ENCODE data around the gene ERMAP. TPM values are rescaled to one million over a fixed set of nuclear protein-coding genes. Genes with fewer than 3 reads are reported as not detected.
A peak's percentile ranks its signal among the peaks of the same experiment; 100 is the strongest.

ERMAP gene
- total RNA-seq, 2 experiments from 2014 or later, result 7.7 to 7.8 TPM

GRCh38 chr1:42815941-42816584 lies 859 bp upstream of the ERMAP start:
- POLR2A ChIA-PET, result no interaction called here
- Mint-ChIP-seq H3K27ac (peak overlapping the region; percentile 86), H3K4me3 (peak overlapping the region; percentile 76), H3K9me3 (no peaks in the 10 kb centered on the region), H3K27me3 (no peaks in the 10 kb centered on the region), H3K4me1 (peaks cover 32% of the 10 kb centered on the region), H3K36me3 (ENCODE audit: low read depth) (peaks cover 8% of the 10 kb centered on the region)
- CTCF ChIA-PET, result interaction anchor here (0.5 to 2.3 kb wide), 6 partner anchors 11 to 99 kb away, joined by 4 to 8 read pairs (median 4); partner anchors contain the start of genes C1orf50 and P3H1
- DNase-seq, result peak; percentile 18

DNA sequence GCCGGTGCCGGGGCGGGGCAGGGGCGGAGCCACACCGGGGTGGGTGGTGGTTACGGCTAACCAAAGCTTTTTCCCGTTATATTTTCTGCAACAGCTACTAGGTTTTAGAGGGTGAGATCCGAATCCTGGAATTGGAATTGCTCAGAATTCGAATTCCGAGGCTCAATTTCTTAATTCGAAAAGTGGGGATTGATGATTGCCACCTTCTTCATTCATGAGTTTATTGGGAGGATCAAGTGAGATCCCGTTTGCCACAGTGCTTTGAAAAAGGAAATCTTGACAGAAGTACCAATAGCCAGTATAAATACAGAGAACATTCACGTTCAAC lies 482 bp downstream of the ERMAP start:
- peaks cover 8% of the 10 kb centered on the region for H3K36me3 Mint-ChIP-seq (ENCODE audit: low read depth)
- H3K4me1 Mint-ChIP-seq, result peaks cover 32% of the 10 kb centered on the region
- no peaks in the 10 kb centered on the region for H3K9me3 Mint-ChIP-seq
- H3K27ac Mint-ChIP-seq, result peak overlapping the region; percentile 54
- H3K27me3 Mint-ChIP-seq, result no peaks in the 10 kb centered on the region
- ChIA-PET POLR2A (interaction anchor here (0.9 kb wide), 1 partner anchor 29 kb away, joined by 5 read pairs; the partner anchor contains the start of gene ZNF691), CTCF (interaction anchor here (0.7 to 2.3 kb wide), 5 partner anchors 9 to 51 kb away, joined by 3 to 8 read pairs (median 4); partner anchors contain the start of genes C1orf50, P3H1 and ZNF691)
- no peak for DNase-seq
- H3K4me3 Mint-ChIP-seq, result peak overlapping the region; percentile 68

DNA sequence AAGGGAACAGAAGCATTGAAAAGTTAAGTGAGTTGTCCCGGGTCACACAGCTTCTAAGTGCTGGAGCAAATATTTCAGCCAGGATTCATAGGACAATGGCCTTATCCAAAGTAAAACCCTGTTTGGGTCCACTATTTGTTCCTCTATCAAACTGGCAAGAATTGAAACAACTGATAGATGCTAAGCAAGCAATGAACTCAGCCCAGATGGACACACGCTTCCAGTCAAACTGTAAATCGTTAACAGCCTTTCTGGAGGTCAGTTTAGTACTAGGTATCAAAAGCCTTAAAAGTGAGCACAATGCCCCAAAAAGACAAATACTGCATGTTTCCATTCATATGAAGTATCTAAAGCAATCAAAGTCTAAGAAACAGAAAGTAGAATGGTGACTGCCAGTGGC lies 1.1 kb downstream of the ERMAP start:
- ChIA-PET CTCF (interaction anchor here (0.7 to 2.3 kb wide), 5 partner anchors 10 to 51 kb away, joined by 3 to 8 read pairs (median 4); partner anchors contain the start of genes C1orf50, P3H1 and ZNF691), POLR2A (interaction anchor here (0.9 kb wide), 1 partner anchor 28 kb away, joined by 5 read pairs; the partner anchor contains the start of gene ZNF691)
- H3K9me3 Mint-ChIP-seq, result no peaks in the 10 kb centered on the region
- H3K27me3 Mint-ChIP-seq, result no peaks in the 10 kb centered on the region
- H3K4me3 Mint-ChIP-seq, result peak overlapping the region; percentile 68
- H3K36me3 Mint-ChIP-seq (ENCODE audit: low read depth), result peaks cover 10% of the 10 kb centered on the region
- no peak overlapping the region for H3K27ac Mint-ChIP-seq
- no peak for DNase-seq
- peaks cover 37% of the 10 kb centered on the region for H3K4me1 Mint-ChIP-seq

DNA sequence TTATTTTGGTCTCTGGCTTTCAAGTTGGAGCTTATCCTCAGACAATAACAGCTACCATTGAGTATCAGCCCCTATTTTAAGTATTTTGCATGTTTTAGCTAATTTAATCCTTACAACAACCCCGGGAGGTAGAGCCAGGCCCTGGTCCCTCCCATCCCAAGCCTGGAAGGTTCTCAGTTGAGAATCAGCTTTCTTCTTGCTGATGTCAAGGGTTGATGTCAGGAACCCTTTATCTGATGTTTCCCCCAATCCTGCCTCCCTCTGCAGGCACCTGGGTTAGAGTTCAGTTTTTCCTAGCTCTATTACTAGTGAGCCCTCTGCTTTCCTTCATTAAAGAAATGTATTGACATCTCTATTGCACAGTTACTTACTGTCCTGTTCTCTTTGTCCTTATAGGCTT lies 3.9 kb downstream of the ERMAP start:
- Mint-ChIP-seq H3K27ac (peak overlapping the region; percentile 37), H3K36me3 (ENCODE audit: low read depth) (peaks cover 6% of the 10 kb centered on the region), H3K27me3 (no peaks in the 10 kb centered on the region), H3K4me1 (peaks cover 34% of the 10 kb centered on the region), H3K4me3 (no peak overlapping the region), H3K9me3 (no peaks in the 10 kb centered on the region)
- CTCF ChIA-PET, result interaction anchor here (1.2 to 1.3 kb wide), 2 partner anchors 10 to 12 kb away, joined by 3 read pairs; no protein-coding TSS in a partner anchor
- POLR2A ChIA-PET, result no interaction called here
- DNase-seq, result no peak

- Mint-ChIP-seq H3K27me3 (no peaks in the 10 kb centered on the region), H3K9me3 (no peaks in the 10 kb centered on the region), H3K27ac (no peak overlapping the region), H3K4me1 (peaks cover 27% of the 10 kb centered on the region), H3K36me3 (ENCODE audit: low read depth) (peaks cover 4% of the 10 kb centered on the region), H3K4me3 (no peak overlapping the region)
- DNase-seq, result no peak
- ChIA-PET POLR2A (no interaction called here), CTCF (interaction anchor here (1.3 kb wide), 1 partner anchor 13 kb away, joined by 3 read pairs; no protein-coding TSS in a partner anchor)
These were observed 4.8 kb downstream of the ERMAP start for GRCh38 chr1:42821690-42822089.

- DNase-seq, result no peak
- Mint-ChIP-seq H3K27me3 (no peaks in the 10 kb centered on the region), H3K4me3 (no peak overlapping the region), H3K27ac (no peak overlapping the region), H3K36me3 (ENCODE audit: low read depth) (peaks cover 4% of the 10 kb centered on the region), H3K4me1 (peaks cover 22% of the 10 kb centered on the region), H3K9me3 (no peaks in the 10 kb centered on the region)
- POLR2A ChIA-PET, result interaction anchor here (2.2 kb wide), 1 partner anchor 24 kb away, joined by 6 read pairs; the partner anchor contains the start of gene ZNF691
- CTCF ChIA-PET, result interaction anchor here (0.9 to 1.6 kb wide), 3 partner anchors 10 to 33 kb away, joined by 3 to 4 read pairs (median 4); partner anchors contain the start of gene ZNF691
These were observed 6.0 kb downstream of the ERMAP start for GRCh38 chr1:42822800-42823392.

DNA sequence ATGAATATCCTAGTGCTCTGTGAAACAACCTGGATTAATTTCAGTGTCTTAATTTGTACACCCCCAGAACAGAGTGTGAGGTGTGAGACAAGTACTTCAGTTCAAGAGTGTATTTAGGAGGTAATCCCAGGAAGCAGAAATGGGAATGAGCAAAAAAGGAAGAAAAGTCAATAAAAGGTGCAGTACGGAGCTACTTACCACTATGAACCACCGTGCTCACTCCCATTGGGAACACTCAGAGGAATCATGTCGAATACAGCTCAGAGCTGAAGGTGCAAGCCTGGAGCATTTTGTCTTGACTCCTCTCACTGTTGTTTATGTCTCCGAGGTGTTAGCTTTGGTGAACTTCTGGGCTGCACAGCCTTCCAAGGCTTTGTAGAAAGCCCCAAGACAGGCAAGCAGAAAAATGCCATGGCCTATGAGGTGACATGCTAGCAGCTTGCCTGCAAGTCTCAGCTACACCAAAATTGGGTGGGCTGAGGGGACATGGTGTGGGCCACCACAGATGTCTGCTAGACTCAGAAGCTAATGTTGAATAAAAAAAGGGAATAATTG lies 7.6 kb downstream of the ERMAP start:
- no peak overlapping the region for H3K4me3 Mint-ChIP-seq
- peaks cover 14% of the 10 kb centered on the region for H3K4me1 Mint-ChIP-seq
- H3K36me3 Mint-ChIP-seq (ENCODE audit: low read depth), result peaks cover 4% of the 10 kb centered on the region
- POLR2A ChIA-PET, result interaction anchor here (0.6 to 2.2 kb wide), 2 partner anchors 22 to 766 kb away, joined by 3 to 6 read pairs; partner anchors contain the start of gene ZNF691
- CTCF ChIA-PET, result interaction anchor here (0.7 to 1.3 kb wide), 2 partner anchors 21 to 57 kb away, joined by 3 read pairs; partner anchors contain the start of genes C1orf50, P3H1 and ZNF691
- DNase-seq, result no peak
- no peaks in the 10 kb centered on the region for H3K9me3 Mint-ChIP-seq
- H3K27ac Mint-ChIP-seq, result no peak overlapping the region
- no peaks in the 10 kb centered on the region for H3K27me3 Mint-ChIP-seq

- ChIA-PET POLR2A (interaction anchor here (0.6 kb wide), 1 partner anchor 765 kb away, joined by 3 read pairs; no protein-coding TSS in a partner anchor), CTCF (interaction anchor here (0.7 to 1.3 kb wide), 2 partner anchors 21 to 58 kb away, joined by 3 read pairs; partner anchors contain the start of genes C1orf50, P3H1 and ZNF691)
- Mint-ChIP-seq H3K4me3 (no peak overlapping the region), H3K36me3 (ENCODE audit: low read depth) (peaks cover 4% of the 10 kb centered on the region), H3K27ac (no peak overlapping the region), H3K27me3 (no peaks in the 10 kb centered on the region), H3K4me1 (peaks cover 14% of the 10 kb centered on the region), H3K9me3 (no peaks in the 10 kb centered on the region)
- no peak for DNase-seq
These were observed 8.3 kb downstream of the ERMAP start for GRCh38 chr1:42825036-42825851.

GRCh38 chr1:42830631-42831030 lies 13.7 kb downstream of the ERMAP start:
- ChIA-PET CTCF (interaction anchor here (1.6 to 1.8 kb wide), 2 partner anchors 10 to 13 kb away, joined by 3 to 4 read pairs; no protein-coding TSS in a partner anchor), POLR2A (no interaction called here)
- Mint-ChIP-seq H3K27me3 (no peaks in the 10 kb centered on the region), H3K4me1 (no peaks in the 10 kb centered on the region), H3K9me3 (no peaks in the 10 kb centered on the region), H3K4me3 (no peak overlapping the region), H3K36me3 (ENCODE audit: low read depth) (no peaks in the 10 kb centered on the region), H3K27ac (no peak overlapping the region)
- DNase-seq, result no peak

- no peaks in the 10 kb centered on the region for H3K4me1 Mint-ChIP-seq
- H3K36me3 Mint-ChIP-seq (ENCODE audit: low read depth), result no peaks in the 10 kb centered on the region
- H3K9me3 Mint-ChIP-seq, result no peaks in the 10 kb centered on the region
- H3K27ac Mint-ChIP-seq, result no peak overlapping the region
- no peak for DNase-seq
- H3K27me3 Mint-ChIP-seq, result no peaks in the 10 kb centered on the region
- H3K4me3 Mint-ChIP-seq, result no peak overlapping the region
- CTCF ChIA-PET, result interaction anchor here (1.6 to 1.8 kb wide), 2 partner anchors 10 to 12 kb away, joined by 3 to 4 read pairs; no protein-coding TSS in a partner anchor
- POLR2A ChIA-PET, result interaction anchor here (0.6 kb wide), 1 partner anchor 52 kb away, joined by 6 read pairs; no protein-coding TSS in a partner anchor
These were observed 14.4 kb downstream of the ERMAP start for GRCh38 chr1:42831273-42831672.

GRCh38 chr1:42832641-42833240 lies 15.8 kb downstream of the ERMAP start:
- H3K9me3 Mint-ChIP-seq, result no peaks in the 10 kb centered on the region
- ChIA-PET CTCF (interaction anchor here (0.8 to 1.8 kb wide), 4 partner anchors 9 to 48 kb away, joined by 3 to 4 read pairs (median 4); partner anchors contain the start of gene TMEM269), POLR2A (no interaction called here)
- DNase-seq, result no peak
- H3K27ac Mint-ChIP-seq, result no peak overlapping the region
- H3K36me3 Mint-ChIP-seq (ENCODE audit: low read depth), result no peaks in the 10 kb centered on the region
- no peak overlapping the region for H3K4me3 Mint-ChIP-seq
- H3K4me1 Mint-ChIP-seq, result no peaks in the 10 kb centered on the region
- no peaks in the 10 kb centered on the region for H3K27me3 Mint-ChIP-seq
